DOHH2 (cell line): Measurements from ENCODE around the gene ESRRB.

Experiments used
- H3F3A ChIP-seq: fragments of 200-600 bp; sonication (generic), shearing (Covaris generic); 2 replicates; pipeline ENCODE4 v1.6.0; 2016; ENCODE audit warnings: antibody characterized with exemption, mild to moderate bottlenecking; ENCODE audit not compliant: control insufficient read depth, insufficient read depth
- H3K27ac ChIP-seq: fragments of 200-600 bp; sonication (generic); 2 replicates; pipeline ENCODE4 v1.5.1; 2014; ENCODE audit warnings: low read depth, mild to moderate bottlenecking, low read length, moderate library complexity
- H3K27me3 ChIP-seq: fragments of 200-600 bp; sonication (generic); 2 replicates; pipeline ENCODE4 v1.6.1; 2014; ENCODE audit warnings: mild to moderate bottlenecking, low read length, mixed read lengths; ENCODE audit not compliant: control insufficient read depth
- H3K36me3 ChIP-seq: fragments of 200-600 bp; sonication (generic); 2 replicates; pipeline ENCODE4 v1.6.1; 2014; ENCODE audit warnings: mild to moderate bottlenecking, low read length, moderate library complexity, mixed read lengths; ENCODE audit not compliant: control insufficient read depth
- H3K4me1 ChIP-seq: fragments of 200-600 bp; sonication (generic); 2 replicates; pipeline ENCODE4 v1.6.1; 2014; ENCODE audit warnings: mild to moderate bottlenecking, low read length, mixed read lengths; ENCODE audit not compliant: control insufficient read depth
- H3K4me2 ChIP-seq: fragments of 200-600 bp; sonication (generic); 2 replicates; pipeline ENCODE4 v1.6.0; 2014; ENCODE audit warnings: mild to moderate bottlenecking, low read length, moderate library complexity
- H3K4me3 ChIP-seq: fragments of 200-600 bp; sonication (generic); 2 replicates; pipeline ENCODE4 v1.5.1; 2014; ENCODE audit warnings: mild to moderate bottlenecking, low read length, mixed read lengths
- H3K79me2 ChIP-seq: fragments of 200-600 bp; sonication (generic); 2 replicates; pipeline ENCODE4 v1.6.1; 2014; ENCODE audit warnings: mild to moderate bottlenecking, low read length, mixed read lengths; ENCODE audit not compliant: control insufficient read depth
- H3K9me2 ChIP-seq: fragments of 200-600 bp; sonication (generic); replicated peaks from 2 replicates; pipeline ENCODE4 v1.6.1; 2014; ENCODE audit warnings: mild to moderate bottlenecking, low read length, mixed read lengths; ENCODE audit not compliant: control insufficient read depth
- H3K9me3 ChIP-seq: fragments of 200-600 bp; sonication (generic); 2 replicates; pipeline ENCODE4 v1.6.1; 2014; ENCODE audit warnings: antibody characterized with exemption, low read length, mixed read lengths; ENCODE audit not compliant: control insufficient read depth, insufficient read depth
- H4K20me1 ChIP-seq: fragments of 200-600 bp; sonication (generic); 2 replicates; pipeline ENCODE4 v1.6.0; 2014; ENCODE audit warnings: low read depth, mild to moderate bottlenecking, antibody characterized with exemption, low read length, moderate library complexity; ENCODE audit not compliant: control insufficient read depth, insufficient read depth
- CTCF ChIP-seq: fragments of 200-600 bp; sonication (generic); IDR thresholded peaks from one replicate; pipeline ENCODE4 v1.5.1; 2014; ENCODE audit warnings: antibody characterized with exemption, mild to moderate bottlenecking, low read depth, low read length; ENCODE audit not compliant: poor library complexity, severe bottlenecking
- EZH2phosphoT487 ChIP-seq: fragments of 200-600 bp; sonication (generic); IDR thresholded peaks from 2 replicates; pipeline ENCODE4 v1.6.1; 2017; ENCODE audit warnings: borderline replicate concordance, mild to moderate bottlenecking, antibody characterized with exemption, low read length, moderate library complexity, mixed read lengths

ESRRB gene

GRCh38 chr14:76412501-76412900, 36.6 kb downstream of the ESRRB start:
- Histone ChIP-seq H3K4me3 (no peak overlapping the region), H3K9me2 (no peaks in the 10 kb centered on the region), H3K36me3 (no peaks in the 10 kb centered on the region), H3F3A (no peaks in the 10 kb centered on the region), H3K79me2 (no peaks in the 10 kb centered on the region), H3K4me2 (no peak overlapping the region), H3K27ac (no peak overlapping the region), H3K4me1 (no peaks in the 10 kb centered on the region), H4K20me1 (no peaks in the 10 kb centered on the region), H3K27me3 (no peaks in the 10 kb centered on the region), H3K9me3 (no peaks in the 10 kb centered on the region)
- TF ChIP-seq EZH2phosphoT487: no peak
- no peak for TF ChIP-seq CTCF

GRCh38 chr14:76413106-76413961, 37.4 kb downstream of the ESRRB start:
- Histone ChIP-seq H3K27ac (no peak overlapping the region), H4K20me1 (no peaks in the 10 kb centered on the region), H3K9me2 (no peaks in the 10 kb centered on the region), H3K36me3 (no peaks in the 10 kb centered on the region), H3K9me3 (no peaks in the 10 kb centered on the region), H3K27me3 (no peaks in the 10 kb centered on the region), H3K4me2 (no peak overlapping the region), H3F3A (no peaks in the 10 kb centered on the region), H3K4me1 (no peaks in the 10 kb centered on the region), H3K79me2 (no peaks in the 10 kb centered on the region), H3K4me3 (no peak overlapping the region)
- TF ChIP-seq EZH2phosphoT487: no peak
- TF ChIP-seq CTCF: no peak

GRCh38 chr14:76413962-76414600, 38.1 kb downstream of the ESRRB start:
- H3K4me2 ChIP-seq: no peak overlapping the region
- H3K4me1 ChIP-seq: no peaks in the 10 kb centered on the region
- H3K36me3 ChIP-seq: no peaks in the 10 kb centered on the region
- no peak overlapping the region for H3K4me3 ChIP-seq
- no peaks in the 10 kb centered on the region for H3K79me2 ChIP-seq
- no peaks in the 10 kb centered on the region for H4K20me1 ChIP-seq
- no peaks in the 10 kb centered on the region for H3K9me3 ChIP-seq
- H3K27me3 ChIP-seq: no peaks in the 10 kb centered on the region
- TF ChIP-seq EZH2phosphoT487: no peak
- no peak for TF ChIP-seq CTCF
- H3K9me2 ChIP-seq: no peaks in the 10 kb centered on the region
- H3K27ac ChIP-seq: no peak overlapping the region
- H3F3A ChIP-seq: no peaks in the 10 kb centered on the region
